Measurements from ENCODE around the gene NDUFS4. TPM values are rescaled to one million over a fixed set of nuclear protein-coding genes. Genes with fewer than 3 reads are reported as not detected.

The NDUFS4 gene
- total RNA-seq, 1 donor: 64.3 TPM

GRCh38 chr5:53580547-53580946, 20.1 kb downstream of the NDUFS4 start:
- H3K4me3 ChIP-seq (ENCODE audit: low read depth, low read length): no peak overlapping the region
- DNase-seq (ENCODE audit: low read depth): no peak
- no peak for TF ChIP-seq CTCF (IDR thresholded peaks at IDR 0.05; ENCODE audit: insufficient read depth, low read depth, low read length)

GRCh38 chr5:53582225-53582624, 21.8 kb downstream of the NDUFS4 start:
- no peak for DNase-seq (ENCODE audit: low read depth)
- TF ChIP-seq CTCF (IDR thresholded peaks at IDR 0.05; ENCODE audit: insufficient read depth, low read depth, low read length): no peak
- no peak overlapping the region for H3K4me3 ChIP-seq (ENCODE audit: low read depth, low read length)

DNA sequence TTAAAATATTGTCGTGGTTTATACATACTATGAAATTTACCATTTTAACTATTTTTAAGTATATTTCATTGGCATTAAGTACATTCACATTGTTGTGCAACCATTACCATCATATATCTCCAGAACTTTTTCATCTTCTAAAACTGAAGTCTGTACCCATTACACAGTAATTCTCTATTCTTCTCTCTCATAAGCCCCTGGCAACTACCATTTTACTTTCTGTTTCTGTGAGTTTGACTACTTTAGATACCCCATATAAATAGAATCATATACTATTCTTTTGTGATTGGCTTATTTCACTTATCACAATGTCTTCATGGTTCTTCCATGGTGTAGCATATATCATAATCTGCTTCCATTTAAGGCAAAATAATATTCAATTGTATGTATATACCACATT, 30.3 kb downstream of the NDUFS4 start:
- H3K4me3 ChIP-seq (ENCODE audit: low read depth, low read length): no peak overlapping the region
- no peak for DNase-seq (ENCODE audit: low read depth)
- TF ChIP-seq CTCF (IDR thresholded peaks at IDR 0.05; ENCODE audit: insufficient read depth, low read depth, low read length): no peak

DNA sequence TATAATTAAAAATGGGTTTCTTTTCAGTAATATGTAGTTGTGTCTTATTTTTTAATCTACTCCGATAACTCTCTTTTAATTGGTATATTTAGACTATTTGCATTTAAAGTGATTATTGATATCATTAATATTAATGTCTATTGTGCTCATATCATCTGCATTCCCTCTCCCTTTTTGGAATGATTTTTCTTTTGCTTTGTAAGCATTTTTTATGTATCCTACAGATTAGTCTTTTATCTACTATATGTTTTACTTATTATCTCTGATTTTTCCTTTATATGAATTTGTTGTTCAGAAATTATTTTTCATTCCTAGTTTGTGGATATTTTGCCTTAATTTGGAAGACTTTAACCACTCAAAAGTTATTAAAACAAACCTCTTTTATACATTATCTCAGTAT, 34.0 kb downstream of the NDUFS4 start:
- no peak for TF ChIP-seq CTCF (IDR thresholded peaks at IDR 0.05; ENCODE audit: insufficient read depth, low read depth, low read length)
- no peak overlapping the region for H3K4me3 ChIP-seq (ENCODE audit: low read depth, low read length)
- DNase-seq (ENCODE audit: low read depth): no peak

GRCh38 chr5:53597894-53598293, 37.5 kb downstream of the NDUFS4 start:
- no peak for TF ChIP-seq CTCF (IDR thresholded peaks at IDR 0.05; ENCODE audit: insufficient read depth, low read depth, low read length)
- no peak for DNase-seq (ENCODE audit: low read depth)
- H3K4me3 ChIP-seq (ENCODE audit: low read depth, low read length): no peak overlapping the region

GRCh38 chr5:53601570-53601969, 41.1 kb downstream of the NDUFS4 start:
- TF ChIP-seq CTCF (IDR thresholded peaks at IDR 0.05; ENCODE audit: insufficient read depth, low read depth, low read length): no peak
- DNase-seq (ENCODE audit: low read depth): peak; percentile 10
- H3K4me3 ChIP-seq (ENCODE audit: low read depth, low read length): no peak overlapping the region

DNA sequence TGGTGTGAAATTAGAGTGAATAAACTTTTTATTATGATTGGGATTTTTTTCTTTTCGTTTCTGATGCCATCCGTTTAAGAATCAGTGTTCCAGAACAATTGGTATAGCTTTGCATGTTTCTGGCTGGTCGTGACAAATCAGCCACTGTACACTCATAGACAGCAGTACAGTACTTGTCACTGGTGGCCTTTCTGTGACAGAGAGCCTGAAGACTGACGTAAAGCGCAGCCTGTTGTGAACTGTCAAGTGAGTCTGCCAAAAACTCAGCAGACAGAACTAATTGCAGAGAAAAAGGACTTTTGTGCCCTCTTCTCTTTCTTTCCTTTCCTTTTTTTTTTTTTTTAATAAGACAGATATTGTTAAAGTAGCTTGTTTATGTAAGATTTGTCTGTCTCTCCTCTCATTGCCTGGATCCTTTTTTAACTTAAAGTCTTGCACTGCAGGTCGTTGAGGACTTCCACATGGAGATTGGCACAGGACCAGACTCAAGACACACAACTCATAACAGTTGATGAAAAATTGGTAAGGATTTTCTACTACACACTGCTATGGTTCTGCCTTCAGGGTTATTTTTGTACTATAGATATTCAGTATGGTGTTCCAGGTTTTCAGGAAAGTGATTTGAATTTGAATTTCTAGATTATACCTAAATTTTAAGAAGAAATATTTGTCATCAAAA, 42.7 kb downstream of the NDUFS4 start:
- H3K4me3 ChIP-seq (ENCODE audit: low read depth, low read length): no peak overlapping the region
- no peak for TF ChIP-seq CTCF (IDR thresholded peaks at IDR 0.05; ENCODE audit: insufficient read depth, low read depth, low read length)
- DNase-seq (ENCODE audit: low read depth): no peak
